Measurements from ENCODE around the gene ST6GAL2.

ST6GAL2 gene, protein sequence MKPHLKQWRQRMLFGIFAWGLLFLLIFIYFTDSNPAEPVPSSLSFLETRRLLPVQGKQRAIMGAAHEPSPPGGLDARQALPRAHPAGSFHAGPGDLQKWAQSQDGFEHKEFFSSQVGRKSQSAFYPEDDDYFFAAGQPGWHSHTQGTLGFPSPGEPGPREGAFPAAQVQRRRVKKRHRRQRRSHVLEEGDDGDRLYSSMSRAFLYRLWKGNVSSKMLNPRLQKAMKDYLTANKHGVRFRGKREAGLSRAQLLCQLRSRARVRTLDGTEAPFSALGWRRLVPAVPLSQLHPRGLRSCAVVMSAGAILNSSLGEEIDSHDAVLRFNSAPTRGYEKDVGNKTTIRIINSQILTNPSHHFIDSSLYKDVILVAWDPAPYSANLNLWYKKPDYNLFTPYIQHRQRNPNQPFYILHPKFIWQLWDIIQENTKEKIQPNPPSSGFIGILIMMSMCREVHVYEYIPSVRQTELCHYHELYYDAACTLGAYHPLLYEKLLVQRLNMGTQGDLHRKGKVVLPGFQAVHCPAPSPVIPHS

DNA sequence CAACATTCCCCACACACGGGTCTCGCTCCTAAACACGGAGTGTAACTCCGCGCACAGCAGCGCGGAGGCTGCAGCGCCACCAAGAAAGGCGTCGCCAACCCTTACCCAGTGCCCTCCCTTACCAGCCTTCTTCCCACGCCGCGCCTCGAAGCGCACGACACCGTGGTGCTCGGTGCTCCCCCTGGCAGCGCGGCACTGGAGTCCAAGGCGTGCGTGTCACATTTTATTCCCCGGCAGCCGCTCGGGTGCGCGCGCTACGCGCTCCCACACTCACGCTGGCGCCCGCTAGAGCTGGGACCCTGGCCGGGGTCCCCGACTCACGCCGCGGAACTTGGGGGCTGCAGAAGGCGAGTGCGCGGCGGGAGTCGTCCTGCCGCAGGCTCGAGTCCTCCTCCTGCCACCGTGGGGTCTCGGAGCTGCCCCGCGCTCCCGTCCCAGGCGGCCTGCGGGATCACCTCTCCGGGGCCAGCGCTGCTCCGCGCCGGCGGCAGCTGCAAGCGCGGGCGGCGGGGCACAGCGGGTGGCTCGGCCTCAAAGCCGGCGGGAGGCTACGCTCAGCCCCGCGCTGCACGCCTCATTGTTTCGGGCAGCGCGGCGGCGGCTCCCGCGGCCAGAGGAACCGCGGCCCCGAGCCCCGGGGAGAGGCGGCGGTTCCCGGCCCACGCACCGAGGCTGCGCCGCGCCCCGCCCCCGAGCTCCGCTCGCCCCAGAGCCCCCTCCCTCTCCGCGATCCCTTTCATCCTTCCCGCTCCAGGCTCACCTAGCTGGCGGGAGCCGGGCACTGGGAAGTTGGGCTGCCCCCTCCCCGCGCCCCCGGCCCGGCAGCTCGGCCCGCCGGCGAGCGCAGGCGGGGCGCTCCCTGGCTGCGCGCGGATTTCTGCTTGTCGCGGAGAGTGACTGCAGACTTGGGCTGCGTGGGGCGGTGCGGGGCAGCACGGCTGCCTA, at the start of gene ST6GAL2:
ST6GAL2 (minus strand) TSS at position 197 of the 945 bp plus-strand sequence. CDS start 42,190 bp downstream, outside the sequence.
- DNase-seq, result peak; percentile 7

- no peak for DNase-seq
Measured at GRCh38 chr2:106932644-106933043, 46.7 kb upstream of the ST6GAL2 start.

- no peak for DNase-seq
Measured at GRCh38 chr2:106931717-106932335, 45.9 kb upstream of the ST6GAL2 start.

GRCh38 chr2:106921451-106921850, 35.5 kb upstream of the ST6GAL2 start:
- DNase-seq, result no peak

DNA sequence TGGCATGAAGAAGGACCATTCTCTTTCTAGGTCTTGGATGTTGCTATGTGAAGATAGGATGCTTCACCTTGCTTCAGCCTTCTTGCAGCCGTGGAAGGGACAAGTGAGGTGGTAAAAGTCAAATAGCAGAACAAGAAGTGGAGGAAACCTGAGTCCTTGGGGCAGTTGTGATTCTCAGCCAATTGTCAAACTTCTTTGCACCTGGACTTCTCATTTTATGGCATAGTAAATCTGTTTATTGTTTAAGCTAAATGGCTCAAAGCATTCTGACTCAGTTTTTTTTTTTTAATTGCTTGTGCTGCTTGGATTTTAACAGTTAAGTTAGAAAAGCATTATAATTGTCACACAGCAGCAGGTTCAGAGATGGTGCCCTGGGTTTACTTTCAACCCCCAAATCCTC, 33.0 kb upstream of the ST6GAL2 start:
- no peak for DNase-seq

GRCh38 chr2:106904242-106904641, 18.3 kb upstream of the ST6GAL2 start:
- no peak for DNase-seq

- no peak for DNase-seq
Measured at GRCh38 chr2:106899786-106900530, 14.0 kb upstream of the ST6GAL2 start.

- DNase-seq, result no peak
Measured at GRCh38 chr2:106894545-106894944, 8.6 kb upstream of the ST6GAL2 start.

DNA sequence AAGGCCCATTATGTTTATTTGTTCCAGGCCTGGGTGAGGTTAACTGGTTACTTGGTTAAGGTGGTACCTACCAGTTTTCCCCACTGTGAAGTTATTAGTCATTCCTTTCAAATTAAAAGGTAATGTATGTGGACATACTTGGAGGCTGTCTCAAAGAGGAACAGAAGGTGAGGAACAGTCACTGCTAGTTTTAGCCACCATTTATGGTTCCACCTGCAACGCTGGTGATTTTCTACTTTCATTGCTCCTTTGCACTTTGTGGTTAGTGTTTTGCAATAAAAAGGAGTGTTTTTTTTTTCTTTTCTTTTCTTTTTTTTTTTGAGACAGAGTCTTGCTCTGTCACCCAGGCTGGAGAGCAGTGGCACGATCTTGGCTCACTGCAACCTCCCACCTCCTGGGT, 6.1 kb upstream of the ST6GAL2 start:
- no peak for DNase-seq

- no peak for DNase-seq
Measured at GRCh38 chr2:106890606-106891005, 4.6 kb upstream of the ST6GAL2 start.

DNA sequence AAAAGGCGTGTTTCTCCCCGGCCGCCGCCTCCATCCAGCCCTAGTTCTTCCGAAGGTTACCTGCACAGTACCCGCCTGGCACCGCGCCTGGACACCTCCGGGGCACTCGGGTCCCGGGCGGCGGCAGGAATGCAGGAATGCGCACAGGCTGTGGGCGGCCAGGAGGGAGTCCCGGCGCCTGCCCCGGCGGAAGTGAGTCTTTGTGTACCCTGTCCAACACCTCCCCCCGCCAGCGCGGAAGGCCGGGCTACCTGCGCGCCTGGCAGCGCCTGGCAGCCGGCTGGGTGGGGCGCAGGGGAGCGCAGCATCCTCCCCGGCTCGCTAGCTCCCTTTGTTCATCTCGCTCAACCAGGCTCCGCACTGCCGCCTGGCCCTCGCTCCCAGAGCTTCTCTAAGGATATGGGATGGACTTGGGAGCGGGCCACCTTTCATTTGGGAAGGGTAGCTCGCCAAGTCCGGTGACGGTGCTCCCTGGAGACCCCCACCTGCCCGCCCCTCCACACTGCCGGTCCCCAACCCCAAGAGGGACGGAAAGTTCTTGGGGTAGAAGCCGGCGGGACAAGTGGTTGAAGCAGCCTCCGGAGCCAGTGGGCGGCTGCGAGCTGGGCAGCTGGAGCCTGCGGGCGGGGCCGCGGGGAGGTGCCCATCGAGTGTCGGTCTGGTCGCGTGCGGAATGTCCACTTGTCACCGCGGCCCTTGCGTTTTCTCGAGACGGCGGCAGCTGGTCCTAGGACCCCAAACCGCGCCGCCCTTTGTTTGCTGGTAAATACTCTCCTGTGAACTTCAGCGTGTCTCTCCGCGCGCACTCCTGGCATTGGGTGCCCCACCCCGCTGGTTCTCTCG, 1.2 kb upstream of the ST6GAL2 start:
- DNase-seq, result peak; percentile 7

- DNase-seq, result no peak
Measured at GRCh38 chr2:106885329-106885728, 638 bp downstream of the ST6GAL2 start.

GRCh38 chr2:106882673-106883072, 3.3 kb downstream of the ST6GAL2 start:
- DNase-seq, result no peak

- no peak for DNase-seq
Measured at GRCh38 chr2:106878206-106878605, 7.8 kb downstream of the ST6GAL2 start.

DNA sequence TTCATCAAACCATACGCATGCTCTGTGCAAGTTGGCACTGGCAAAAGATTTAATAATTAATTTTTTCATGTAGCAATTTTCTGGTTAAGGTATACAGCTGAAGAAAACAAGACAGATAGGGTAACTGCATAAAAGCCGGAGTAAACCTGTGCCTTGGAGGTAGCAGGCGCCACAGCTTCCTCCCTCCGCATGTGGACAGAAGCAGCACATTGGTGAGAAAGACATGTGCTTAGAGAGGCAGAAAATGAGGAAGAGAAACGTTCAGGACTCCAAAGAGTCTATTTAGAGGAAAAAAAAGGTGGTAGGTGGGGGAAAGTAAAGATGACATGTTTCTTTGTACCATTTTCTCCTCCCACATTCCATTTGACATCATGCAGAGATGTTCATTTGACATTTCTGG, 9.3 kb downstream of the ST6GAL2 start:
- no peak for DNase-seq

DNA sequence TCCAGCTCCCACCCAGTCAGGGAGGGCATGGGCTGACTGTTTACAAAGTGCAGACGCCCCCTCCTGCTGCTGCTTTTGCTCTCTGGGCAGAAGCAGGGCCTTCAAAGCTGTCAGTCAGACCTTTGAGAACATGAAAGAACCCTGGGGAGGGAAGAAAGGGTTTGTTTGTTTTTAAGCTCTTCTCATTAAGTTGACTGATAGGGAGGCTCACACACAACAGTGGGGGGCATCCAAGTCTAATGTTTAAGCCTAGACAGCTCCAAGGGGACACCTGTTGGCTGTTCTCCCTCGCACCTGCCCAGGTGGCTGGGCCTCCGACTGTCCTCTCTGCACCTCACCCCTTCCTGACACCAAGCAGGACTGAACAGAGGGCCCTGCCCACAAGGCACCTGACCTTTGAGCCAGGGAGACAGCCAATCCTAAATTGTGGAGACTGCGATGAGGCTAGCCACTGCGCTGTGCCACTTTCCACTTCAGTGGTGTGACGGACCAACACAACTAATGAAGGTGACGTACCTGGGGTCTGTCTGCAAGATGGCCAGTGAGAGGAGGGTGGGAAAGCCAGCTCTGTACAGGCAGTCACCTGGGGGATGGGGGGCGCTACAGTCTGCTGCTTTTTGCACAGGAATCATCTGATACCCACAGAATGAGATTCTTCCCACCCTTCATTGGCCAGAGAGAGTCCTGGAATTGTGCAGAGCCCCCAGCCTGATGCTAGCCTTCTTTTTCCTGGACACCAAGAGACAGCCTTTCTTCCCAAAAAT, 16.3 kb downstream of the ST6GAL2 start:
- DNase-seq, result no peak

- no peak for DNase-seq
Measured at GRCh38 chr2:106868275-106868674, 17.7 kb downstream of the ST6GAL2 start.

DNA sequence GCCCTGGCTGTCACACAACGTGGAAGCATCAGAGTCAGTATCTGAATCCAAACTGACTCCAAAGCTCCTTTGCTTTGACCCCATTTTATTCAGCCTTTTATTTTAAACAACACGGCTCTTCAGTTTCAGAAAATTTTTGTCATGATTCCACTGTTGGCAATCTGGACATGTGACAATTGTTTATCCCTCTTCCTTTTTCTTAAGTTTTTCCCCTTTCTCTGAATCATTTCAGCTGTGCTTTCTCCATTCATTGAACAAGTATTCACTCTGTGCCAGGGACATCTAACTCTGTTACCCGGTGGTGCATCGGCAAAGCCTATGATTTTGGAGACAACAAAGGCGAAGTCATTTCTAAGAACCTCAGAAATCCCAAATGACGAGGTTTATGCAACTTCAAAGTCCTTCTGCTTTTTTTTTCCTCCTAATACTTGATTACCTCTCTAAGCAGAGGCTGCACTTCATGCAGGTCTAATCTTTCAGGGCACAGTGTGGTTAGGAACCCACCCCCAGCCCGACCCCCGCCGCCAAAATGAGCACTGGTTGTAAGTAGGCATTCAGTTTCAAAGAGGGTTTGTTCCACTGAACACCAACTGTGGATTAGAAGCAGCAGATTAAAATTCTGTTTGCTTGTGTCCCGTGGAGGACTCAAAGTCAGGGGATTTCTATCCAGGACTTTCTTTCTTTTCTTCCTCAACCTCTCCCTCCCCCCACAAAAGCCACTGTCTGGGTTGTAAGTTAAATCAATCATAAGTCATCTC, 18.6 kb downstream of the ST6GAL2 start:
- DNase-seq, result no peak

- DNase-seq, result no peak
Measured at GRCh38 chr2:106866641-106867040, 19.3 kb downstream of the ST6GAL2 start.

DNA sequence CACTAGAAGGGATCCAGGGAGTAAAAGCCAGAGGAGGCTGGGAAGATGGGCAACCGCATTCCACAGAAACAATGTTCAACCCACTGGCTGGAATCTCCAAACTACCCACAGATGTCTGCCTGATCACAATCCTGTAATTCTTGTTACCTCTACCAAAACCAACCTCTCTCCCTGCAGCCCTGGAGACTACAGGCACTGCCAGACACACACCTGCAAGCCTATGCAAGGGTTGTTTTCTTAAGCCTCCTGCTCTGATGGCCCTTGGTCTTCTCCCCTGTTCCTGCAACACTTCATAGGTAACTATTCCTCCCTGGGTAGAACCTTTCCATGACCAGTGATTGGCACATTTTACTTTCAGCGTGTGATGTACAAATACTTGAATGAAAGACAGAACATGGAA, 21.9 kb downstream of the ST6GAL2 start:
- DNase-seq, result no peak

All from stimulated activated CD4-positive, alpha-beta T cell treated with anti-CD3 and anti-CD28 coated beads, Interleukin-15, amount 100 ng/mL, for 24 hours (primary cell).